Activated CD4-positive, alpha-beta T cell treated with anti-CD3 and anti-CD28 coated beads for 4 hours (primary cell): ENCODE data around the gene ANK2.

ENCODE experiments used
- DNase-seq, 2 donors: peaks; one replicate each; pipeline ENCODE4 v3.0.0-alpha.2; 2020

ANK2 gene

DNA sequence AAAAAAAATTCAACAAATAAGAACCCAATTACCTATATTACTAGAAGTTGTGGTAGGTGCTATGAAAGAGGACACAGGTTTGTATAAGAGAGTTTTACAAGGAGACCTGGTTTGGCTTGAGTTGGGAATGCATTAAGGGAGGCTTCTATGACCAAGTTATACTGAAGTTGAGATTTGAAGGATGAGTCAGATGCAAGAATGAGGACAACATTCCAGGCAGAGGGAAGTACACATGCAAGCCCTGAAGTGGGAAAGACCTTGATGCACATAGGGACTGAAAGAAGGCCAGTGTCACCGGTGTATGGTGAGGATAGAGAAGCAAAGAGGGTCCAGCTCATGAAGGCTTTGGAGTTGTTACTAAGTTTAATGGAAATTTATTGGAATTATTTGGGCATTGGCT is 52.2 kb downstream of the ANK2 start:
- no peak for DNase-seq

DNA sequence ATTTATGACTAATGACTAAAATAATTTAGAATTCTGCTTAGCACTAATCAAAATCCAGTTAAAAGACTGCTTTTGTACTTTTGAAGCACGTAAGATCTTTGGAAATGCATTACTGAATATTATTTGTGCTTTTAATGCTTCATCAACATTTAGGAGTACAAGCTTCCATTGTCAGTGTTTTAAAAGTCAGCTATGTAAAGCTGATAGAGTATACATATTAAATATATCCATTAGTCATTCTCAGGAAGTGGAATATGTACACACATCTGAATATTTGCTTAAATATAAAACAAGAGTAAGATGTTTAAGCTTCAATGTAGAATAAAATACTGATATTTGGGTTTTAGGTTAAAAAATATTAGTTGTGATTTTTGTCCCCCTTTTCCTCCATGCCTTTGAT is 54.1 kb downstream of the ANK2 start:
- DNase-seq: no peak

DNA sequence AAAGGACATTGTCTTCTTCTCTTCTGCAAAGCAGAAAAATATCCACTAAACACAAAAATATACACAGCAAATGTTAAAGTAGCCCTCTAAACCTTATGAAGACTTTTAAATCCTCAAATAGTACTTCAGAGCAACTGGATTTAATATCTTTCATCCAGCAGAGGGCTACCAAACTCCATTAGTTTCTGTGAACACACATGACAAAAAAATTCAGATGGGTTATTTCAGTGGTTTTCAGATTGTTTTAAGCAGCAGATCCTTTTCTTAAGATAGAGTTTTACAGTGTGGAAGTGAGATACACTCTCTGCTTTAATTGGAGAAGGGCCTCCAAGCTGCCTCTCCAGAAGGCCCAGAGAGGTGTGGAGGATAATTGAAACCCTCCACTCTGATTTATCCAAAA is 56.7 kb downstream of the ANK2 start:
- no peak for DNase-seq

DNA sequence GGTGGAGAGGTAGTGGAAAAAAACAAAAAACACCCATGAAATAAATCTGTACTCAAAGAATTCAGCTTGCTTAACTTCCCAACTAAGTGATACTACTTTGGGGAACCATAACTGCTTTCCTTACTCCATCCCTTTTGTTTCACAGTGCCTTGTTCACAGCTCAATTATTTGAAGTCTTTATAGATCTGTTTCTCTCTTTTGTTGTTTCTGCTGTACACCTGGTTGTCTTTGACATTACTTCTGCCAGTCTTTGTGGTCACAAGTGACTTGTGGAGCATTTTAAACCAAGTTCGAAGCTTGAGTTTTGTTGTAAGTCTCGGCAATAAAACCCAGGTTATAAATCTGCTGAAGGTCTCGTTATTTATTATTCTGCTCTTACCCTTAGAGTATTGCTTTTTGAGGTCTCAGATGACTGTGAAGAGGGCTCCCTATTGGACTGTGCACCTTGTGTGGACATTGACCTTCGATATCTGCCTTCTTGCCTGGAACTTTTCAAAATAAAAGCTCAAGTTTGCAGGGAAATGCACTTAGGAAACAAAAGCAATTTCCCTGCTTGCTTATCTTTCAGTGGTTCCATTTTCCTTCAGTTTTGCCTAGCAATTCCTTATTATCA is 59.8 kb downstream of the ANK2 start:
- DNase-seq: no peak

DNA sequence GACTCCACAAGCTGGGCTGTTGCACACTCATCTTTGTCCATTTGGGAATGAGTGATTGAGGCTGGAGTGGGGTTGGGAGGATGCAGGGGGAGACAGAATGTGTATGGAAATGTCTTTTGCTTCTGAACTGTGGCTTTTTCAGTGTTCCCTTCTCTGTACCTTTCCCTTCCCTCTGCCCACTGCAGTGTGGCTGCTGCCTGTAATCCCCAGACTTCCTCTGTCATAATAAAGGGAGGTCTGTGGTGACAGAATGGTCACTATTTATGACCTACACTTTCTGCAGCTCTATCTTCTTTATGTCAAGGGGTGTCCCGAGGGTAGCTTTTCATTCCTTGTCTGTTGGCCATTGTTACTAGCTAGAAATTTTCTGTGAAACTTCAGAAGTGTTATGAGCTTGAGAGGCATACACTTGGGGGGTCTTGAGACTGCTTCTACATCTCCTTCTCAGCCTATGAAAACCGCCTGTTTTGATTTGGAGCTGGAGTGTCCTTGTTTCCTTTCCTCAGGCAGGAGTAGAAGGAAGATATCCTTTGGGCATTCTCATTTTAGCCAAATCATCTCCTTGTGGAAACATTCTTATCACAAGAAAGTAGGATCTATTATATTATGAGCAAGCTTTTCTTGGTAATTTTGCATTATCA is 63.0 kb downstream of the ANK2 start:
- no peak for DNase-seq

DNA sequence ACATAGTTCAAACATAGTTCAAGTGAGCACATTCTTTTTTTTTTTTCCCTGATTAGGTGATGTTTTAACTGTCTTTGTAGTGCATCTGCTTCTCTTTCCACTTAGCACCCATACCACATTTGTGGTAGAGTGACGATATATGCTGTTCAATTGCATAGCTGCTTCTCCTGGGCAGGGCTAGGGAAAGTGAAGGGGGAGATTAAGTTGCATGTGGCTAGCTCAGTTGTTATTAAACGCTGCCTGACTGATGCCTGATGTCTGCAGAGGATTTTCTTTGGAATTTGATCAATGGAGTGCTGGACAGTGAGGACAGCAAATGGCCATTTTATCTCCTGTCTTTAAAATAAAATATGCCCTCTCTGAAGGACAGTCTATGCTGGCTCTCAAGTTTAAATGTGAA is 63.7 kb downstream of the ANK2 start:
- DNase-seq: no peak

DNA sequence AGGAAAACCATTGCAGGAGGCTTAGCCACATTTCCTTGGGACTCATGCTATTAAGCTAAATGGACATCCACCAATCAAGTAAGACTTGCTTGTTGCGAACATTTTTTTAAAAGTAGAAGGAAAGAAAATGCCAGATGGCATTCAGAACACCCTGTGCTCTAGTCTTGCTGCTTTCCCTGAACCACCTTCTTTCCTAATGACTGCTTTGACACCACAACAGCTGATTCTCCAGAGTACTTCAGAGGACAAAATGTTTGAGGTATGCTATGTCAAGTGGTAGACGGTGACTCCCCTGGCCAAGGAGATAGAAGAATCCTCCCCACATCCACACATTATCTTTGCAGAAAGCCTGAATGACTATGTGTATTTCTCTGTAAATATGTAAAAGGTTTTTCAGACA is 65.4 kb downstream of the ANK2 start:
- DNase-seq: no peak

DNA sequence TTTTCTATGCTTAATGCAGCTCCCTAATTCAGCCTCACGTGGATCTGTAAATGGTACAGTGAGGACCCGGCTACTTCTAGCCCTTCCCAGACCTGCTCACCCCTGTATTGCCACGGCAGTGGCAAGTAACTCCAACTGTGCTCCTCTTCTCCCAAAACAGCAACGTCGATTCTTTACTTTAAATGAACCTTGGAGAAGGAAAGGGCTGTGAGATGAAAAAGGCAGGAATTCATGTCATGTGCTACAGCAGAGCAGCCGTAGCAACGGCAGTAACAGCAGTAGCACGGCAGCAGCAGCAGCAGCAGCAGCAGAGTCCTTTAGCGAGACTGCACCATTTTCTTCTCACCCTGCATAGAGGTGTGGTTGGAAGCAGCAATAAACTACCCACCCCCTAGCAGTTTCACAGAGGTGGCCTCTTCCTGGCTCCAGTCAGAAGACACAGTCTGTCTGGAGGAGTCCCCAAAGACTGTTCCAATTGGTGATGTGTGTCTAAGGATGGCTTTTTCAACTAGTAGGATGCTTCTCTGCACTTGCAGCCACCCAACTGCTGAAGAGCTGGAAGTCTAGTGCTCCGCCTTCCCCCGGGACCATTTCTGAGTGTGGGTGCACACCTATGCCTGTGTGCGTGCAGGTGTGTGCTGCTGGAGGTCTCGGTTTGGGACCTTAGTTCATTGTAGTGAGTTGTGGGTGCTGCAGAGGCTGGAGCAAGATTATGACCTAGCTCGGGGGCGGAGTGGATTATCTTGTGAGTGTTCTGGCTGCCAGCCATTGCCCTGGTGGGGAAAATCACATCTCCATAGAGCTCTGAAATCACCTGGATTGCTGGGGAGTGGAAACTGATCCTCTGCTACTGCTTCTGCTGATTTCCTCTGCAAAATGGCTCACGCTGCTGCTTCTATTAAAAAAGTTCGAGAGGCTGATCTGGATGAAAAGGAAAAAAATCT is 67.2 kb downstream of the ANK2 start:
- DNase-seq: no peak

DNA sequence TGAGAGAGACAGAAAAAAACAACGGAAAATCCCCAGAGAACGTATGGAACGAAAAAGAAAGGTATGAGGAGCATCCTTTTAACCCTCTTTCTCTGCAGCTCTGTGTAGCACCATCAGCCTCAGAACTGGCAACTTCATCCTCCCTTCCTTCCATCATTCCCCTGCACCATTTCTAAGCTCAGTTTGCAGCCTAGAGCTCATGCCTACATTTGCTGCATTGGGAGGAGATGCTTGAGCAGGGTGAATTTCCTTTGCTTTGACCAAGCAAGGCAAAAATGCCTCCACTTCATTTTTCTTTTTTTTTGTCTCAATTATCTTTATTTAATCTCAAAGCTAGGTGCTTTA is 67.9 kb downstream of the ANK2 start:
- no peak for DNase-seq

DNA sequence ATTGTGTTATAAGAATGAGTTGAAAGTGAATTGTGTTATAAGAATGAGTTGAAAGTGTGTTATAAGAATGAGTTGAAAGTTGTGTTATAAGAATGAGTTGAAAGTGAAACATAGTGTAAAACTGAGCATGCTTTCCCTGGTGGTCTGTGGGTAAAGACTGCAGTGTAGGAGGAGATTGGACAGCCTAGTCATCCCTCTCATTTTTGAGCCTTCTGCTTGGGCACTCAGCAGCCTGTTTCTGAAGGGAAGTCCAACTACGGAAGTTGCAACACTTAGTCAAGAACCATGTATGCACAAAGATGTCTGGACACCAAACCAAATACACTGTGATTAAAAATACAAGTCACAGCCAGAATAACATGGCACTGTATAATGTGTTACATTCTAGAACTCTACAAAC is 72.6 kb downstream of the ANK2 start:
- DNase-seq: no peak

DNA sequence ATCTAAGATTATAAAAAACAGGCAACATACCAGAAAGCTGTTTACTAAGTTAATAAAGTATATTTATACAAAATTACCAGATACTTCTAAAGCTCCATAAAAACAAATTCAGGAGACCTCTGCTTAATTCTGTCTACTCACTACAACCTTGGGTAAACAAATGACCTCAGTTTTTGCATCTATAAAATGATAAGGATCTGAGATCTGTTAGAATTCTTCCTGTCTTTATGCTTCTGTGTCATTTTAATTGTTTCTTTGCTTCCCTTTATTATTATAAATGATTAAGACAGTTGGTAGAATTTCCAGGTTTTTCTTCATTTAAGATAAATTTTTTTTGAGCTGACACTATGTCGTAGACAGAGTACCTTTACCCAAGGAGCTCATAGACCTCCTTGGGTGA is 76.0 kb downstream of the ANK2 start:
- DNase-seq: no peak

DNA sequence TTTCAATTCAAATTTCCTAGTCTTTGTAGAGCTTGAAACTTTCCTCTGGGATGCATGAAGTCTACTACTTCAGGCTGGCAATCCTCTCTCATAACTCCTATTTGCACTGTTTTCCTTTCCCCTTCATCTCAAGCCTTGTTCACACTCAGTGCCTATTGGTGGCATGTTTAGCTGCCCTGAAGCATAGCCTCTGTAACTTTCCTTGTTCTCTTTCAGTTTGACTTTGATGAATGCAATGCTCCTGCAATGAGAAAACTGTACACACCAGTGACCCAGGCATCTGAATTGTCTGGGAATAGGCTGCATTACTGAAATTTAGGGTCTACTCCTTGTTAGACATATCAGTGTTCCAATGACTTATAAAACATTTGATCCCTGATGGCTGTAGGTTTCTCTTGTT is 81.7 kb downstream of the ANK2 start:
- DNase-seq: no peak

DNA sequence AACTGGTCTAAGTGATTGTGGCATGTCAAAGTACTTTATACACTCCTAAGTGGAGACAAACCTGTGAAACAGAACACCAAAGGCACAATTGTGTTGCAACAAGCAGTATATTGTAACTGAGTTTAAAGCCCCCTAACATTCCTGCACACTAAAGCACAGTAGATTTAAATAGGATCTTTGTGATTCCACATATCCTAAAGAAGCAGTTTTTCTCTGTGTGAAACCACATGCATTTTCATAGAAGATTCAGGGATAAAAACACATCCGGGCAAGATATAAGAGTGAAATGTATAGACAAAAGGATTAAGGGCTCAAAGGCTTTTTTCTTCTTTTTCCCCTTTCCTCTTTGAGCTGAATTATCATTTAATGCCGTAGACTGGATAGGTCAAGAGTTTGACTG is 82.2 kb downstream of the ANK2 start:
- no peak for DNase-seq

DNA sequence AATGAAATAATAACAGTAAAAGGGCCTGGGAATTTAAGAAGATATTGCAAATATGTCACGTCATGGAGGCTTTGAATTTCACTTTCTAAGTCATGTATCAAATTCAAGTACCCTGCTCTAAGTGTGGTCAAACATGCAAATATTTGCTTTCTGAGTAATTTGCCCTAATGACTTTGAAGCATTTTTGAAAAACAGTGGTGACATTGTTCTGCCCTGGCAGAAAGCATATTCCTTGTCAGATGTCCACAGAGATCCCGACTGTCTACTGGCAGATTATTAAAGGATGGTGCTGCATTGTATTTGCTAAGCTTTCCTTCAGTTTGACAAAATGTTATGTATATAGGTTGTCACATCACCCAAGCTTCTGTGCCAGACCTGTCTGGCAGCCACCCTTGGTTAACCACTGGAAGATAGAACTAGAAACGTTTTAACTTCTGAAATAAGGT is 92.5 kb downstream of the ANK2 start:
- no peak for DNase-seq

DNA sequence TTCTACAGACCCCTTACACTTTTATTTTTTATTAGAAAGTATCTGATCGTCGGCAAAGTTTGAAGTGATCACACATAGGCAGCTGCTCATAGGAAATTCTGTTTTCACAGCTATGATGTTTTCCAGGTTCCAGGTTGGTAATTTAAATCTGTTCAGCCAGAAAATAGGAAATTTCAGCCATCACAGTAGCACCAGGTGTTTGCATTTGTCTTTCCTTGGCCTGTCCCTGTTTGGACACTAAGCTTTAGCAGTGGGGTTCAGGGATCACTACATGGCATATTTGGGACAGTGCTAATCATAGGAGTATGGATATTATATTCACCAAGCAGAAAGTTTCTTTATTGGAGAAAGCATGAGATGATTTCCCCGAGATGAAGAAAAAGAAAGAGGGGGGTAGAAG is 92.9 kb downstream of the ANK2 start:
- DNase-seq: no peak

DNA sequence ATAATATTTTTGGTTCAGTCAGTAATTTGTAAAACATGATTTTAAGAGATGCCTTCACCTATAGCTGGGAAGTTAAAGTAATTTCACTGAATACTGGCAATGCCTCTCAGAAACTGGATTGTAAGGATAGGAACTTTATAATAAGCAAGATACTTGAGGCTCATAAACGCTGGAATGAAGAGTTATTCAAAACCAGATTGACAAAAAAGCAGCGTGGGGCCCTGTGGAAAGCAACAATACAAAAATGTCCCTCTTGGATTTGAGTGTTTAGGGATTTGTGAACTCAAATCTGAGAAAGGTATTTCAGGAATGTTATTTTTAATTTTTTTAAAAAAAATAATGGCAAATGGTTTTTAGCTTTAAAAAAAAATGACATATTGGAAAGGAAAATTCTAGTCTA is 94.6 kb downstream of the ANK2 start:
- DNase-seq: no peak

DNA sequence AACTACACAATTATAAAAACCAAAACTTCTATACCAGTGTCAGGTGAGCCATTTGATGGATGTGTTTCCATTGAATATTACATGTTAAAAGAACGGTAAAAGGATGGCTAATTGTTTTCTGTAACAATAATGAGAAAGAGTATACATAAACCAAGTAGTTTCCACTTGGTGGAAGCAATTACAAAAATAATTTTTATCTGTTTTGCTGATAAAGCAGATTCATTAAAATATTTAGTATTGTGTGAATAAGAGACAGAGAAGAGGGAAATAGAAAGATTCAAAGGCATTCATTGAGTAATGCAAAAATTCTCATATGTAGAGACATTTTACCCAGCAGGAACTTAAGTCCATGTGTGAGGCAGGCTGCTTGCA is 95.7 kb downstream of the ANK2 start:
- DNase-seq: no peak

DNA sequence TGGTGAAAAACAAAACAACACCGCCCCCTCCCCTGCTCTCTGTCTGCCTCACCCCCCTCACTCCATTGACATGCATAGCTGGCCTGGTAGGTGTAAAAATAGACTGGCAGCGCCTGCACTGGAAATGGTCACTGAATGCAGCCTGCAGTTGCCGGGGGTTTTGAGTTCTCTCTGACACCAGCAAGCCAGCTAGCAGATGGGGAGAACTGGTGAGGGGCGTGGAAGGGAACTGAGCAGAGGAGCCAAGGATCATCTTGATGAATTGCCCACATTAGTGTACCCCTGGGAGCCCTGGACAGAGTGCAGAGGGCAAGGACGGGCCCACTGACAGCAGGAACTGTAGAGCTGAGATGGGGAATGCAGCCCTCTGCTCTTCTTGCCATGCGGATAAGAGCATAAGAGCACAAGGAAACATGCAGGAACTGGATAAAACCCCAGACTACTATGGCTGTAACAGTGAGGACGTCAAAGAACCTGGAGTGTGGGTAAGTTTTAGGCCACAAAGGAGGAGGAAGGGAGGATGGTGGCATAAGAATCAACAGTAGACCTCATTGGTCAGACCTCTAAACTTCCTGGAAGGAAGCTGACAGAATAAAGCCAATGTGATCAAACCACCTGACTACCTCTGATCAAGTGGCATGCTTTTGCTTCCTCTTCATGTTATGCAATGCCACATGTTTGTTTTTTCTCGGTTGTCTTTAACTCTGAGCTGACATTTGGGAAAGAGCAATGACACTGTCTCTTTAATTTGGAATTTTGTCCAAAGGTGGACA is 96.3 kb downstream of the ANK2 start:
- no peak for DNase-seq

DNA sequence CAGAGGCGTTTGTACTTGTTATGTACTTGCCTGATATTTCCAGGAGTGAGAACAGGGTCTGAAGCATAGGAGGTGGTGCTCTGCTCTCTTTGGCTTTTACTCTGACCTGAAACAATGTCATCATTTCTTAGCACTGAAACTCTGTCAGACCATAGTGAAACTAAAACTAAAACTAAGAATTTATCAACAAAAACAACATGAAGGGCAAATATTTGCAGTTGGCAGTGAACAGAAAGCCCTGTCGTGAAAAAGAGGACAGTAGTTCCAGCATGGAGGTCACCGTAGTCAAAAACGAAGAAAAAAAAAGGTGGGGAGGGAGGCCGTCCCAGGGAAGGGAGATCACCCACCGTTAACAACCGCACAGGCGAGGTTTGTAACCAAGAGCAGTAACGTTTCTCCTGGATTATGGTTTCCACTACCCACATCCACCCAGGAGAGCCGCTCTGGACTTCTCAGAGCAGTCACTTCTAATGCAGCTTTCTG is 97.5 kb downstream of the ANK2 start:
- DNase-seq: no peak

DNA sequence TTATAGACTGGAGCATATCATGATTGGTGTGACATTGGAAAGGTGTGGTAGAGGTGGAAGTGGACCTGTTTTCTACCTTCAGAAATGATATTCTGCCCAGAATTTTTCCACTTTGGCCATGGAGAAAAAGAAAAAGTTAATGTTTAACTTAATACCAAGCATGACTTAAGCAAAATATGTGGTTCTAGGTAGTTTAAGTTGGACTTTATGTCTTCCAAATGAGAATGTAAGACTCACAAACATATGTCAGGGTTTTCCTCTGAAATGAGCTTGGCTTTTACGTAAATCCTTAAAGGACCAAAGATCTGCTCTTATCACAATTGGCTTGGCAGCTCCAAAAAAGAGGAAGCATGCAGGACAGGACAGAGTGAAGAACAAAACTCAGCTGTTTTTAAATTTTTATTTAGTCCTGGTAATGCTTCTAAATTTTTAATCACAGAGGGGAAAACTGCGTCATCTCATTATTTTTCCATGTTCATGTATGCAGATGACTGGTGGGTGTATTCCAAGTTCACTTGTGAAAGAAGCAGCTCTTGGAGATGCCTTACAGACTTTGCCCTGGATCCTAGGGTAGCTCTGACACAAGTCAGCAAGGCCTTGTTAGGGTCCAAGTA is 98.2 kb downstream of the ANK2 start:
- DNase-seq: no peak

DNA sequence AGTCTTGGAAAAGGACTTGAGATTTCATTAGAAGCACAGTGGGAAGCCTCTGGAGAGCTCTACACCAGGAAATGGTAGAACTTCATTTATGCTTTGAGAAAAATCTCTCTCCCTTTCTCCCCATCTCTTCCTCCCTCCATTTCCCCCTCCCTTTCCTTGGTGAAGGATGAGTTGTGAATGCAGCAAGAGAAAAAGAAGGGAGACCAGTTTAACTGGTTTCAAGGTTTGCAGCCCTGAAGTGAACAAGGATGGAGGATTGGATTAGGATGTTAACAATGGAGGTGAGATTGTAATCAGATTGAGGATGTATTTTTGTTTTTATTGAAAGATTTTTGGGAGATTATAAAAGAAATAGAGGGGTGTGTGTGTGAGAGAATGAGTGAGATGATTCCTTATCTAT is 99.5 kb downstream of the ANK2 start:
- DNase-seq: no peak

DNA sequence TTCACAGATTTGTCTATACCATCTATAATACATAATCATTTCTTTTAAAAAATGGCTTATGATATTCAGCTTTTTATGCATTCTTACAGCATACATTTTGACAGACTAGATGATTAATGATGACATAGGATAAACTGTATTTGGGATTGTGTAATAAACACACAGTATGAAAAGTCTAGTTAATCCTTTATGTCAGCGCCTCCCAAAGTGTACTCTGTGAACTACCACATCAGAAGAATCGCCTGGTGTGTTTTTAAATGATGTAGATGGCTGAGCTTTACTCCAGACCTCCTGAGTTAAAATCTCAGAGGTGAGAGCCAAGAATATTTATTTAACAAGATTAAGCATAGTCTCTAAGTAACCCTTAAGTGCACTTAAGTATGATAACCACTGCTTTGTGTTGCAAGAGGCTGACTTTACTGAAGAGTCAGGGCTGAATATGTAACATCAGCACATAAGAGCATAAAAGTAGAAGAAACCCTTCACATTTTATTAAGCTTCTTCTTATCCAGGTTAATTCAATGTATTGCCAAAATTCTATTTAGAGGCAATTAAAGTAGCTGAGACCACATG is 104.2 kb downstream of the ANK2 start:
- no peak for DNase-seq

DNA sequence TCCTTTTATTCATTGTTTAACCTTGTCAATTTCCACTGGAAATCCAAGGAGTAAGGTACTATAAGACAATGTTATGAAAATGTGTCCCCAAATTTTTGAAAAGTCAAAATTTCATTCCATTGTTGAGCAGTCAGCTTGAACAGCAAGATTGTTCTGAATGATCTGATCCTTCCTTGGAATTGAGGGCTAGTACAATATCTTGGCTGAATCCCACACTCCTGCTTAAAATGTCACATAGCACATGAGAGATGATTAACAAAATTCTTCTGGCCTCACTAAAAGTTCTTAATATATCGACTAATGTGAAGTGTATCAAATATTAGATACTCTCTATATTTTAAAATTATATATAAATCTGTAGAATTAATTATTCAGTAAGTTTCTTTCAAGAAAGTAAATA is 104.8 kb downstream of the ANK2 start:
- no peak for DNase-seq
